ENCODE results near the gene ACP4.

Gene ACP4

GRCh38 chr19:50822661-50823208, 32.5 kb downstream of the ACP4 start:
- DNase-seq (ENCODE audit: low read depth in 2 of 2), result no peak

GRCh38 chr19:50823389-50824042, 33.3 kb downstream of the ACP4 start, which contains the start of gene KLK1:
TSS of gene KLK1 (minus strand) at chr19:50823787. CDS start at chr19:50823748, 39 bp downstream.
- no peak for DNase-seq (ENCODE audit: low read depth in 2 of 2)

DNA sequence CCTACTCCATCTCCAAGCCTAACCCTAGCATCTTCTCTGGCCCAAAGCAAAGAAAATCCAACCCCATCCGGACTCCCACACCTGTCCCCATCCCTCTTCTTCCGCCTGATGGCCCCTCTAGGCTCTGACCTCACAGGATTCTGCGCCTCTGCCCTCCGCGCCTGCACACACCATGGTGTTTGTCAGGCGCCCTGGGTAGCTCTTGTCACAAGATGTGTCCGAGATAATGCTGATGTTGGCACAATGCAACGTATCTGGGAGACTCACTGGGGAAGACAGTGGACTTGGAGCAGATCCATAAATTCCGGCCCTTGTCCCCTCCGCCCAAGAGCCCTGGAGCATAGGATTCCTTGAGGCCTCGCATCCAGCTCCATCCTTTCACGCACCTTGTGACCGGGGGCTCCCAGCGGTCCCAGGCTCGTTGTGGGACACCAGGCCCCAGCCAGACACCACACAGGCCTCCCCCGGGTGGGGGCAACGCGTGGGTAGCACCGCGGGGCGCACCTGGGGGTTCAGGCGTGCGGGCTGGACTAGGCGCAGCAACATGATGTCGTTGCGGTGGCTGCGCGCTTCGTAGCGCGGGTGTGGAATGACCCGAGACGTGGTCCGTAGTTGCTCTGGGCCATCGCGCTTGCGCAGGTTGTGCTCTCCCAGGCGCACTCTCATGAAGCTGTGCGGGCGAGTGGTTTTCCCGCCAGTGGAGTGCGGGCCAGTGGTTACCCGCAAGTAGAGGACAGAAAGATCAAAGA, 36.5 kb downstream of the ACP4 start:
- DNase-seq (ENCODE audit: low read depth in 2 of 2), result no peak

DNA sequence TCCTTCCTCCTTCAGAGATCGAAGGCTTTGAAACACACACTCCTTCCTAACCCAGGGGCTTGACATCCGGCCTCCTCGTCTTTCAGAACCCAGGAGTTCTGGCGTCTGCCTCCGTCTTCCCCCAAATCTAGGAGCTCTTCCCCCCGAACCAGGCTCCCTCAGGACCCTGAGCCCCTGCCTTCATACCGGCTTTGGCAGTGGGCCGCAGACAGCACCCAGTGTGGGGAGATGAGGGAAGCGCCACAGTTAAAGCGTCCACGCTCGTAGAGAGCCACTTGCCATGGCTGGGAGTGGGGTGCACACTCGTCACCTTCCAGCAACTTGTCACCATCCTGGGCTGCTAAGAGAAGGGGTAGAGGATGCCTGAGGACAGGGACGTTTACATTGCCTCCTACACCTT, 37.3 kb downstream of the ACP4 start:
- DNase-seq (ENCODE audit: low read depth in 2 of 2), result no peak

GRCh38 chr19:50829801-50830200, 39.6 kb downstream of the ACP4 start:
- DNase-seq (ENCODE audit: low read depth in 2 of 2), result no peak

DNA sequence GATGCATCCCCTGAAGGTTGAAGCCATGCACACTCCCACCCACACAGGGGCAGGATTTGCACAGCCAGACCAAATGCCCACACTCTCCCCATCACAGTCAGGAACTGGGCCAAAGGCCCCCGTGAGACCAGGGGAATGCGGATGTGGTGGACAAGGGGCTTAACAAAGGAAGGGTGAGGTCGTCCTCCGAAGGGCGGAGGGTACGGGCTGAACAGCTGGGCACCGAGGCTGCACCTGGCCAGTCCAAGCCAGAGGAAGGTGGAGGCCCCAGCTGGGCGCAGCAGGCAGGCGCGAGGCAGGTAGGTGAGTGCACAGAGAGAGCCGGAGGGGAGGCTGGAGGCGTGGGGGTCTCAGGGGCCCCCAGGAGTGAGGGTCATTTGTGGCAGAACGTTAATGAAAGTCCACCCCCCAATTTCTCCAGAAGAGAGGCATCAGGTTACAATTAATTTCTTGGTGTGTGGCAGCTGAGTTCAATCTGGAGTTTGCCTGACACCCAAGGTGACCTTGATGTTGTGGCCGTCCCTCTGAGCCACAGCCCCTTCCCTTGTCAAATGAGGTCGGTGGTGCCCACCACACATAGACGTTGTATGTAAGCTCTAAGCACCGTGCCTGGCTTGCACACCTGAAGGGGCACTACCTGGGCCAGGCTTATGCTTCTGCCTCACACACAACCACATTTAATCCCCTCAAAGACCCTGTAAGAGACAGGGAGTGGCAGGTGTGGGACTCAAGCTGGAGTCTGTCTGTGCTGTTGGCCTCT, 40.2 kb downstream of the ACP4 start:
- DNase-seq (ENCODE audit: low read depth in 2 of 2), result no peak

DNA sequence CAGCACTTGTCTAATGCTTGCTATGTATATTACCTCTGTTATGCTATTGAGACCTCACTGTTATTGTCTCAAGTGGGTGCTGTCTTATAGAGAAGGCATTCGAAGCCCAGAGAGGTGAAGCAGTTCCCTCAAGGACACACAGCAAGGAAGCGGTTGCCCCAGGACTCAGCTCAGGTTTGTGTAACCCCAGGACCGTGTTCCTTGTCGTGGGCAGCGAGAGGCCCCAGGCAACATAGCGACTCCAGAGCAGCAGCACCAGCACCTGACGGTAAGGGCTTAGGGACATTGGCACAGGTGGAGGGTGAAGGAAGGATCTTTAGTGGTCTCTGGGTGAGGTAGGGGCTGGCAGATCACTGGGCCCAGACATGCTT, 40.8 kb downstream of the ACP4 start:
- no peak for DNase-seq (ENCODE audit: low read depth in 2 of 2)

- DNase-seq (ENCODE audit: low read depth in 2 of 2), result no peak
Measured at GRCh38 chr19:50832666-50833065, 42.5 kb downstream of the ACP4 start.

GRCh38 chr19:50833117-50833801, 43.0 kb downstream of the ACP4 start, which contains the start of gene KLK15:
TSS of gene KLK15 (minus strand) at chr19:50833574. CDS start at chr19:50831492, 2,082 bp downstream.
- no peak for DNase-seq (ENCODE audit: low read depth in 2 of 2)

DNA sequence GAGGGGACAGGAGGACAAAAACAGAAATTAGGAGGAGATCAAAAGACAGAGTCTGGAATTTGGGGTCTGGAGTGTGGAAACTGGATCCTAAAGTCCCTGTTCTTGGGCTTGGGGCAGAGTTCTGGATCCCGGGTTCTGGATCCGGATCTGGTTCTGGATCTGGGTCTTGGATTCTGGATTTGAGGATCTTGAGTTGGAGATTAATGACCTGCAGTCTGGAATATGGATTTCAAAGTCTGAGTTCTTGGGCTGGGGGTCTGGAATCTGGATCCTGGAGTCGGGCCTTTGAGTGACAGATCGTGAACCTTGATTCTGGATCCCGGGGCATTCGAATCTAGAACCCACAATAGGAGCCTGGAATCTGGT, 43.6 kb downstream of the ACP4 start:
- no peak for DNase-seq (ENCODE audit: low read depth in 2 of 2)

DNA sequence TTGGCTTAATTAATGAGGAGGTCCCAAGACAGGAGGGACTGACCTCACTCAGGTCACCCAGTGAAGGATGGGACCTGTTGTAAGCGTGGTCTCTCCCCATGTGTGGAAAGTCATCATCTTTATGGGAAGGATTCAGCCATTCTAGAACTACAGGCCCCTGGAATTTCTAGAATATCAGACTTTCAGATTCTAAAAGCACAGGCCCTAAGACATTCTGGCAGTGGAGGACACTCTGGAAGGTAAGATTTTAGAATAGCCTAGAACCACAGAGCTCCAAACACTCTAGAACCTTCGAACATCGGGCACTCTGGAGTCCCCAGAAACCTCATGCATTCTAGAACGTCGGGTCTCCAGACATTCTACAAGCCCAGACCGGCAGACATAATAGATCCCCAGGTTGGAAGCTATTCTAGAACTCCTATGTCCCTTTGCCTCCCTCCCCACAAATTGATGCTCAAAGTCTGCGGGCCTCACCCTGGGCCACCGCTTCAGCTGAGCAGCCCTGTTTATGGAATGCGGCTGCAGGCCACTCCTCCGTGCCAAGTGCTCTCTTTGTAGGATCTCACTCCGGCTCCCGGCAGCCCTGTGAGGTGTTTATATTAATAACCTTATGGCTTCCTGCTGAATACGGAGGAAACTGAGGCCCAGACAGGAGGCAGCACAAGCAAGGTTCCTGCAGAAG, 45.0 kb downstream of the ACP4 start:
- DNase-seq (ENCODE audit: low read depth in 2 of 2), result no peak

- peak in 1 of 2 experiments; percentile 10 for DNase-seq (ENCODE audit: low read depth in 2 of 2)
Measured at GRCh38 chr19:50835785-50836542, 45.7 kb downstream of the ACP4 start.

- DNase-seq (ENCODE audit: low read depth in 2 of 2), result no peak
Measured at GRCh38 chr19:50836543-50837195, 46.5 kb downstream of the ACP4 start.

- DNase-seq (ENCODE audit: low read depth in 2 of 2), result no peak
Measured at GRCh38 chr19:50837300-50837699, 47.1 kb downstream of the ACP4 start.

- no peak for DNase-seq (ENCODE audit: low read depth in 2 of 2)
Measured at GRCh38 chr19:50838239-50838638, 48.0 kb downstream of the ACP4 start.

DNA sequence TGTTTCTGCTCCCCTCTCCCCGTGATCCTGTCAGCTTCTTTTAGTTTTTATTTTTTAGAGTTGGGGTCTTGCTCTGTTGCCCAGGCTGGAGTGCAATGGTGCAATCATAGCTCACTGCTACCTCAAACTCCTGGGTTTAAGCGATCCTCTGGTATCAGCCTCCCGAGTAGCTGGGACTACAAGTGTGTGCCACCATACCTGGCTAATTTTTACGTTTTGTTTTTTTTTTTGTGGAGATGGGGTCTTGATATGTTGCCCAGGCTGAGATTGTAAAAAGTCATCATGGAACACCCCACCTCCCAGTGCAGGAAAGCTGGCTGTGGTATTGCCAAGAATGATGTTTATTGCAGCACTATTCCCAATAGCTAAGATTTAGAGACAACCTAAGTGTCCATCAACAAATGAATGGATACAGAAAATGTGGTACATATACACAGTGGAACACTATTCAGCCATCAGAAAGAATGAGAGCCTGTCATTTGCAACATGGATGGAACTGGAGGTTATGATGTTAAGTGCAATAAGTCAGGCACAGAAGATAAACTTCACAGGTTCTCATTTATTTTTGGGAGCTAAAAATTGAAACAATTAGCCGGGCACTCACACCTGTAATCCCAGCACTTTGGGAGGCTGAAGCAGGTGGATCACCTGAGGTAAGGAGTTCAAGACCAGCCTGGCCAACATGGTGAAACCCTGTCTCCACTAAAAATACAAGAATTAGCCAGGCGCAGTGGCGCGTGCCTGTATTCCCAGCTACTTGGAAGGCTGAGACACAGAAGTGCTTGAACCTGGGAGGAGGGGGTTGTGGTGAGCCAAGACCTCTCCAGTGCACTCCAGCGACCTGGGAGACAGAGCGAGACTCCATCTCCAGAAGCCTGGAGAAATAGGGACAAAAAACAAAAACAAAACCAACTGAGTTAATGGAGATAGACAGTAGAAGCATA, 49.8 kb downstream of the ACP4 start:
- no peak for DNase-seq (ENCODE audit: low read depth in 2 of 2)

- DNase-seq (ENCODE audit: low read depth in 2 of 2), result no peak
Measured at GRCh38 chr19:50842130-50842529, 51.9 kb downstream of the ACP4 start.

GRCh38 chr19:50843205-50843604, 53.0 kb downstream of the ACP4 start:
- no peak for DNase-seq (ENCODE audit: low read depth in 2 of 2)

Data from fibroblast of skin of left biceps (primary cell).